ENCODE data around the gene MAG. TPM values are rescaled to one million over a fixed set of nuclear protein-coding genes. Genes with fewer than 3 reads are reported as not detected.

The MAG gene
- total and polyA plus RNA-seq, 2 of the 13 experiments (the other 11 are each of a cell fraction or from before 2014, with no cell fraction given), result 0.20 to 1.3 TPM

DNA sequence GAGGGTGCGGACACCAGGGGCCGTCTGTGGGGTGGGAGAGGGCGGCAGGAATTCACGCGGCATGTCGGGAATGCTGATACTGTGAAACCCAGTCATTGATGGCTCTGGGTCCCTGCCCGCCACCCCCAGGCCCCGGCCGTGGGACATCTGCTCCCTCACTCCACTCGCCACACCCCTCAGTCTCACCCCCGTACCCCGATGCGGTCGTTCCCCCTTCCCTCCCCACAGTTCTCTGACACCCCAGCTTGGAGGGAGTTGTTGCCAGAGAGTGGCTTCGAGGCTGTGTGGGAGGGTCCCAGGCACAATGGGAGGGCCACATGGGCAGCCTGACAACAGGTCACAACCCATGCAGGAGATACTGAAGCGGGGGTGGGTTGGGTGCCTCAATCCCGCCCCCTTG is 1.8 kb downstream of the MAG start (continued):
- TF ChIP-seq, protein P1, sequence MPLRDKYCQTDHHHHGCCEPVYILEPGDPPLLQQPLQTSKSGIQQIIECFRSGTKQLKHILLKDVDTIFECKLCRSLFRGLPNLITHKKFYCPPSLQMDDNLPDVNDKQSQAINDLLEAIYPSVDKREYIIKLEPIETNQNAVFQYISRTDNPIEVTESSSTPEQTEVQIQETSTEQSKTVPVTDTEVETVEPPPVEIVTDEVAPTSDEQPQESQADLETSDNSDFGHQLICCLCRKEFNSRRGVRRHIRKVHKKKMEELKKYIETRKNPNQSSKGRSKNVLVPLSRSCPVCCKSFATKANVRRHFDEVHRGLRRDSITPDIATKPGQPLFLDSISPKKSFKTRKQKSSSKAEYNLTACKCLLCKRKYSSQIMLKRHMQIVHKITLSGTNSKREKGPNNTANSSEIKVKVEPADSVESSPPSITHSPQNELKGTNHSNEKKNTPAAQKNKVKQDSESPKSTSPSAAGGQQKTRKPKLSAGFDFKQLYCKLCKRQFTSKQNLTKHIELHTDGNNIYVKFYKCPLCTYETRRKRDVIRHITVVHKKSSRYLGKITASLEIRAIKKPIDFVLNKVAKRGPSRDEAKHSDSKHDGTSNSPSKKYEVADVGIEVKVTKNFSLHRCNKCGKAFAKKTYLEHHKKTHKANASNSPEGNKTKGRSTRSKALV (CRISPR knock-in tag; IDR thresholded peaks at IDR 0.05), result no peak
- no peak for TF ChIP-seq NR3C1 (CRISPR knock-in tag; IDR thresholded peaks at IDR 0.05)

DNA sequence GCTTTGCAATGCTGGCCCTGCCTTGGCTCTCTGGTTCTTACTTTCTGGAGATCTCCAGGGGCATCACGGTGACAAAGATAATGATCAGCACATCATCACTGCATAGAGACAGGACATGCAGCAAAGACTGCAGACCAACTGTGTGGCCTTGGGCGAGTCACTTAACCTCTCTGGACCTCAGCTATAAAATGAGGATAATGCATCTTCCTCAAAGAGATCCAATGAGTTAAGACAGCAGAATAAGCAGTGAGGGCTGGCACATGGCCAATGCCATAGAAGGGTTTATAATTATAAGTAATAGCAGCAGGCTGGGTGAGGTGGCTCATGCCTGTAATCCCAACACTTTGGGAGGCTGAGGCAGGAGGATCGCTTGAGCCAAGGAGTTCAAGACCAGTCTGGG is 2.4 kb downstream of the MAG start:
- intact Hi-C loops (cut with micrococcal nuclease; ENCODE audit: unreplicated experiment), result no loop called here
- peaks cover 6 to 41% of the 10 kb centered on the region in 2 experiments for H3K27me3 ChIP-seq (ENCODE audit: control insufficient read depth in 1 of 2, insufficient read depth in 2 of 2, low read length in 2 of 2)
- no peaks in the 10 kb centered on the region for H3K36me3 ChIP-seq (replicated peaks in 1 of 2; ENCODE audit: control insufficient read depth in 1 of 2, insufficient read depth in 2 of 2, low read length in 2 of 2)
- ATAC-seq, result no peak
- no peak for FAIRE-seq
- ChIA-PET CTCF (ENCODE audit: low intra/inter-chr PET ratio, low total read pairs) (no interaction called here), POLR2A (no interaction called here)
- WGBS (ENCODE audit: low lambda C conversion rate), result 38% methylated on average over 3 of the region's 3 CpGs
- H3K9me3 ChIP-seq (ENCODE audit: low read length), result no peaks in the 10 kb centered on the region
- no peaks in the 10 kb centered on the region for H3K79me2 ChIP-seq (ENCODE audit: insufficient read depth, low read length)
- H3K4me3 ChIP-seq (replicated peaks in 1 of 3; ENCODE audit: insufficient read depth in 1 of 3, low read depth in 2 of 3, low read length in 3 of 3), result no peak overlapping the region
- no peak for DNase-seq (ENCODE audit: low spot score)
- no peak overlapping the region for H2AFZ ChIP-seq (ENCODE audit: low read length)
- peaks cover 61% of the 10 kb centered on the region for H3K4me1 ChIP-seq (ENCODE audit: insufficient read depth, low read length)
- H3K4me2 ChIP-seq (ENCODE audit: low read depth, low read length), result no peak overlapping the region
- no TSS peak for BruUV-seq (replicated peaks)
- no peak overlapping the region for H3K9ac ChIP-seq (ENCODE audit: insufficient read depth, low read depth, low read length)
- no peak overlapping the region for H3K27ac ChIP-seq (ENCODE audit: extremely low read length, insufficient read depth, low read length)
- in situ Hi-C loops (cut with HindIII; ENCODE audit: extremely low pct_ligation_motif_present, low pct_unique_long_range_greater_than_20kb), result no loop called here
- H4K20me1 ChIP-seq (ENCODE audit: insufficient read depth, low read length), result no peaks in the 10 kb centered on the region
- TF ChIP-seq ZNF484 (CRISPR knock-in tag; IDR thresholded peaks at IDR 0.05; ENCODE audit: borderline replicate concordance, low read depth), result no peak
- TF ChIP-seq, protein P2, sequence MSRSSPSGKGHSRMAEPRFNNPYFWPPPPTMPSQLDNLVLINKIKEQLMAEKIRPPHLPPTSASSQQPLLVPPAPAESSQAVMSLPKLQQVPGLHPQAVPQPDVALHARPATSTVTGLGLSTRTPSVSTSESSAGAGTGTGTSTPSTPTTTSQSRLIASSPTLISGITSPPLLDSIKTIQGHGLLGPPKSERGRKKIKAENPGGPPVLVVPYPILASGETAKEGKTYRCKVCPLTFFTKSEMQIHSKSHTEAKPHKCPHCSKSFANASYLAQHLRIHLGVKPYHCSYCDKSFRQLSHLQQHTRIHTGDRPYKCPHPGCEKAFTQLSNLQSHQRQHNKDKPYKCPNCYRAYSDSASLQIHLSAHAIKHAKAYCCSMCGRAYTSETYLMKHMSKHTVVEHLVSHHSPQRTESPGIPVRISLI (CRISPR knock-in tag; IDR thresholded peaks at IDR 0.05; ENCODE audit: borderline replicate concordance), result no peak
- TF ChIP-seq ZSCAN29 (CRISPR knock-in tag; conservative IDR thresholded peaks at IDR 0.05), result no peak
- no peak for TF ChIP-seq NFKBIZ (CRISPR knock-in tag; IDR thresholded peaks at IDR 0.05)
- TF ChIP-seq ZNF230 (CRISPR knock-in tag; IDR thresholded peaks at IDR 0.05), result no peak
- TF ChIP-seq ZNF446 (CRISPR knock-in tag; IDR thresholded peaks at IDR 0.05), result no peak
- TF ChIP-seq STAT5B (CRISPR knock-in tag; IDR thresholded peaks at IDR 0.05), result no peak
- TF ChIP-seq, protein P3, sequence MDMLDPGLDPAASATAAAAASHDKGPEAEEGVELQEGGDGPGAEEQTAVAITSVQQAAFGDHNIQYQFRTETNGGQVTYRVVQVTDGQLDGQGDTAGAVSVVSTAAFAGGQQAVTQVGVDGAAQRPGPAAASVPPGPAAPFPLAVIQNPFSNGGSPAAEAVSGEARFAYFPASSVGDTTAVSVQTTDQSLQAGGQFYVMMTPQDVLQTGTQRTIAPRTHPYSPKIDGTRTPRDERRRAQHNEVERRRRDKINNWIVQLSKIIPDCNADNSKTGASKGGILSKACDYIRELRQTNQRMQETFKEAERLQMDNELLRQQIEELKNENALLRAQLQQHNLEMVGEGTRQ (IDR thresholded peaks at IDR 0.05; ENCODE audit: low read depth, low read length), result no peak
- TF ChIP-seq, protein P3 (CRISPR knock-in tag; IDR thresholded peaks at IDR 0.05; ENCODE audit: borderline replicate concordance), result no peak
- no peak for TF ChIP-seq TBP (CRISPR knock-in tag; IDR thresholded peaks at IDR 0.05)
- TF ChIP-seq, protein P4, sequence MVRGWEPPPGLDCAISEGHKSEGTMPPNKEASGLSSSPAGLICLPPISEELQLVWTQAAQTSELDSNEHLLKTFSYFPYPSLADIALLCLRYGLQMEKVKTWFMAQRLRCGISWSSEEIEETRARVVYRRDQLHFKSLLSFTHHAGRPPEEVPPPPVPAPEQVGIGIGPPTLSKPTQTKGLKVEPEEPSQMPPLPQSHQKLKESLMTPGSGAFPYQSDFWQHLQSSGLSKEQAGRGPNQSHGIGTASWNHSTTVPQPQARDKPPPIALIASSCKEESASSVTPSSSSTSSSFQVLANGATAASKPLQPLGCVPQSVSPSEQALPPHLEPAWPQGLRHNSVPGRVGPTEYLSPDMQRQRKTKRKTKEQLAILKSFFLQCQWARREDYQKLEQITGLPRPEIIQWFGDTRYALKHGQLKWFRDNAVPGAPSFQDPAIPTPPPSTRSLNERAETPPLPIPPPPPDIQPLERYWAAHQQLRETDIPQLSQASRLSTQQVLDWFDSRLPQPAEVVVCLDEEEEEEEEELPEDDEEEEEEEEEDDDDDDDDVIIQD (CRISPR knock-in tag; IDR thresholded peaks at IDR 0.05; ENCODE audit: low read depth), result no peak
- TF ChIP-seq, protein P5, sequence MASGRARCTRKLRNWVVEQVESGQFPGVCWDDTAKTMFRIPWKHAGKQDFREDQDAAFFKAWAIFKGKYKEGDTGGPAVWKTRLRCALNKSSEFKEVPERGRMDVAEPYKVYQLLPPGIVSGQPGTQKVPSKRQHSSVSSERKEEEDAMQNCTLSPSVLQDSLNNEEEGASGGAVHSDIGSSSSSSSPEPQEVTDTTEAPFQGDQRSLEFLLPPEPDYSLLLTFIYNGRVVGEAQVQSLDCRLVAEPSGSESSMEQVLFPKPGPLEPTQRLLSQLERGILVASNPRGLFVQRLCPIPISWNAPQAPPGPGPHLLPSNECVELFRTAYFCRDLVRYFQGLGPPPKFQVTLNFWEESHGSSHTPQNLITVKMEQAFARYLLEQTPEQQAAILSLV (CRISPR knock-in tag; IDR thresholded peaks at IDR 0.05; ENCODE audit: borderline replicate concordance), result no peak
- TF ChIP-seq NFE2 (CRISPR knock-in tag; IDR thresholded peaks at IDR 0.05), result no peak
